ENCODE results near the gene ABCC3. TPM values are rescaled to one million over a fixed set of nuclear protein-coding genes. Genes with fewer than 3 reads are reported as not detected.

ABCC3 gene
- total RNA-seq, 1 experiment from 2014 or later = 66.2 TPM

GRCh38 chr17:50651661-50652060, 17.0 kb downstream of the ABCC3 start:
- Histone ChIP-seq H3K4me2 (ENCODE audit: low read length) (no peak overlapping the region), H3K4me1 (ENCODE audit: control insufficient read depth in 1 of 2, insufficient read depth in 2 of 2, low read length in 2 of 2) (peaks cover 12 to 38% of the 10 kb centered on the region in 2 experiments; a peak in 3 of 4 replicates), H3K9ac (ENCODE audit: low read length) (no peak overlapping the region), H3K79me2 (ENCODE audit: insufficient read depth, low read length) (no peaks in the 10 kb centered on the region), H3K9me3 (ENCODE audit: control insufficient read depth in 1 of 2, insufficient read depth in 1 of 2, low read depth in 1 of 2, low read length in 2 of 2) (no peaks in the 10 kb centered on the region), H4K20me1 (ENCODE audit: insufficient read depth) (no peaks in the 10 kb centered on the region), H3K9me2 (ENCODE audit: insufficient read depth) (no peaks in the 10 kb centered on the region), H3K27me3 (ENCODE audit: insufficient read depth, low read length) (no peaks in the 10 kb centered on the region), H2AFZ (ENCODE audit: low read depth, low read length, poor library complexity, severe bottlenecking) (no peak overlapping the region), H3K36me3 (ENCODE audit: control insufficient read depth in 1 of 2, insufficient read depth in 2 of 2, low read length in 2 of 2) (no peaks in the 10 kb centered on the region), H3K4me3 (replicated peaks in 1 of 2; ENCODE audit: low read depth in 1 of 2, low read length in 2 of 2) (no peak overlapping the region), H3K27ac (ENCODE audit: low read depth, low read length) (no peak overlapping the region)
- intact Hi-C loops (cut with micrococcal nuclease) = no loop called here
- ChIA-PET RAD21 (ENCODE audit: low non-redundant PET in 1 of 2, low total read pairs in 2 of 2, uncharacterized antibody in 2 of 2, unreplicated experiment in 2 of 2) (no interaction called here), CTCF (interaction anchor here (1.1 to 2.0 kb wide), 4 partner anchors 9 to 43 kb away, joined by 3 to 7 read pairs (median 3); no protein-coding TSS in a partner anchor), POLR2A (interaction anchor here (4.6 to 4.7 kb wide), 2 partner anchors 9 to 12 kb away, joined by 35 to 40 read pairs; no protein-coding TSS in a partner anchor)
- ATAC-seq (no peak), DNase-seq (ENCODE audit: low read depth, low spot score) (no peak)
- no TSS peak for BruUV-seq (replicated peaks)
- no peak for TF ChIP-seq JUND (IDR thresholded peaks at IDR 0.05)
- TF ChIP-seq SP1 (IDR thresholded peaks at IDR 0.05; ENCODE audit: low read depth) = no peak
- TF ChIP-seq CTCF (IDR thresholded peaks at IDR 0.05 in 2 of 3, conservative IDR thresholded peaks at IDR 0.05 in 1 of 3; ENCODE audit: borderline replicate concordance in 1 of 3, insufficient read depth in 1 of 3, low read depth in 2 of 3, low read length in 2 of 3) = no peak
- TF ChIP-seq FOSL1 (IDR thresholded peaks at IDR 0.05; ENCODE audit: low read depth) = no peak
- no peak for TF ChIP-seq CEBPB (IDR thresholded peaks at IDR 0.05; ENCODE audit: low read depth)
- no peak for TF ChIP-seq SIN3A (IDR thresholded peaks at IDR 0.05; ENCODE audit: low read depth)
- TF ChIP-seq EGR1 (IDR thresholded peaks at IDR 0.05; ENCODE audit: low read depth) = no peak
- no peak for TF ChIP-seq EZH2phosphoT487 (IDR thresholded peaks at IDR 0.05; ENCODE audit: borderline replicate concordance)
- no peak for TF ChIP-seq ELF1 (IDR thresholded peaks at IDR 0.05; ENCODE audit: borderline replicate concordance, low read depth)
- TF ChIP-seq POLR2A (IDR thresholded peaks at IDR 0.05; ENCODE audit: borderline replicate concordance, extremely low read depth, insufficient read depth, insufficient read length) = no peak
